ENCODE data around the gene SERPINA4. TPM values are rescaled to one million over a fixed set of nuclear protein-coding genes. Genes with fewer than 3 reads are reported as not detected.
A peak's percentile ranks its signal among the peaks of the same experiment; 100 is the strongest.

SERPINA4 gene
- total and polyA plus RNA-seq, 3 experiments from 2014 or later = not detected

- no peak overlapping the region for H3K27ac ChIP-seq (ENCODE audit: low read depth, low read length)
These were observed 52.7 kb downstream of the SERPINA4 start for GRCh38 chr14:94613720-94614644.

GRCh38 chr14:94614802-94615201 lies 53.6 kb downstream of the SERPINA4 start:
- no peaks in the 10 kb centered on the region for H3K27me3 ChIP-seq (ENCODE audit: insufficient read depth, low read length, poor library complexity, severe bottlenecking)
- no peak overlapping the region for H3K4me3 ChIP-seq (ENCODE audit: low read length)
- no peak for DNase-seq
- no peak overlapping the region for H3K27ac ChIP-seq (ENCODE audit: low read depth, low read length)
- ChIA-PET CTCF (no interaction called here), POLR2A (no interaction called here)
- Mint-ChIP-seq H3K9me3 (peaks cover 7 to 21% (median 10%) of the 10 kb centered on the region in 5 donors), H3K4me3 (no peak overlapping the region), H3K36me3 (no peaks in the 10 kb centered on the region), H3K27ac (no peak overlapping the region), H3K4me1 (no peaks in the 10 kb centered on the region), H3K27me3 (peaks cover 0 to 3% of the 10 kb centered on the region in 2 donors)
- no peaks in the 10 kb centered on the region for H3K36me3 ChIP-seq (ENCODE audit: insufficient read depth, low read length)
- peaks cover 6% of the 10 kb centered on the region for H3K9me3 ChIP-seq (ENCODE audit: low read length)
- H3K4me1 ChIP-seq (ENCODE audit: insufficient read depth, low read length) = no peaks in the 10 kb centered on the region

More at GRCh38 chr14:94613720-94614644, 52.7 kb downstream of the SERPINA4 start:
- Histone ChIP-seq H3K4me1 (ENCODE audit: insufficient read depth, low read length) (no peaks in the 10 kb centered on the region), H3K27me3 (ENCODE audit: insufficient read depth, low read length, poor library complexity, severe bottlenecking) (no peaks in the 10 kb centered on the region), H3K4me3 (ENCODE audit: low read length) (no peak overlapping the region), H3K9me3 (ENCODE audit: low read length) (peaks cover 5% of the 10 kb centered on the region), H3K36me3 (ENCODE audit: insufficient read depth, low read length) (no peaks in the 10 kb centered on the region)
- H3K4me3 Mint-ChIP-seq = peak overlapping the region in 1 of 7 donors; percentile 56
- H3K27me3 Mint-ChIP-seq = peaks cover 0 to 3% of the 10 kb centered on the region in 2 donors
- no peak overlapping the region for H3K27ac Mint-ChIP-seq
- H3K4me1 Mint-ChIP-seq = no peaks in the 10 kb centered on the region
- peaks cover 6 to 19% (median 10%) of the 10 kb centered on the region in 5 donors for H3K9me3 Mint-ChIP-seq
- ChIA-PET CTCF (no interaction called here), POLR2A (no interaction called here)
- DNase-seq = no peak
- no peaks in the 10 kb centered on the region for H3K36me3 Mint-ChIP-seq

- H3K4me1 Mint-ChIP-seq = no peaks in the 10 kb centered on the region
- H3K9me3 Mint-ChIP-seq = peaks cover 7 to 25% (median 10%) of the 10 kb centered on the region in 5 donors
- Histone ChIP-seq H3K27ac (ENCODE audit: low read depth, low read length) (no peak overlapping the region), H3K9me3 (ENCODE audit: low read length) (peaks cover 6% of the 10 kb centered on the region), H3K27me3 (ENCODE audit: insufficient read depth, low read length, poor library complexity, severe bottlenecking) (no peaks in the 10 kb centered on the region), H3K4me3 (ENCODE audit: low read length) (no peak overlapping the region), H3K4me1 (ENCODE audit: insufficient read depth, low read length) (no peaks in the 10 kb centered on the region), H3K36me3 (ENCODE audit: insufficient read depth, low read length) (no peaks in the 10 kb centered on the region)
- ChIA-PET POLR2A (no interaction called here), CTCF (no interaction called here)
- peaks cover 3% of the 10 kb centered on the region in 2 donors for H3K27me3 Mint-ChIP-seq
- H3K36me3 Mint-ChIP-seq = no peaks in the 10 kb centered on the region
- no peak overlapping the region for H3K4me3 Mint-ChIP-seq
- DNase-seq = no peak
- H3K27ac Mint-ChIP-seq = no peak overlapping the region
These were observed 54.0 kb downstream of the SERPINA4 start for GRCh38 chr14:94615254-94615653.

- Histone ChIP-seq H3K9me3 (ENCODE audit: low read length) (peaks cover 6% of the 10 kb centered on the region), H3K4me3 (ENCODE audit: low read length) (no peak overlapping the region), H3K27ac (ENCODE audit: low read depth, low read length) (no peak overlapping the region), H3K4me1 (ENCODE audit: insufficient read depth, low read length) (no peaks in the 10 kb centered on the region), H3K36me3 (ENCODE audit: insufficient read depth, low read length) (no peaks in the 10 kb centered on the region), H3K27me3 (ENCODE audit: insufficient read depth, low read length, poor library complexity, severe bottlenecking) (no peaks in the 10 kb centered on the region)
- Mint-ChIP-seq H3K4me1 (no peaks in the 10 kb centered on the region), H3K27ac (no peak overlapping the region), H3K36me3 (no peaks in the 10 kb centered on the region), H3K4me3 (no peak overlapping the region), H3K27me3 (peaks cover 3 to 5% of the 10 kb centered on the region in 2 donors), H3K9me3 (peaks cover 7 to 26% (median 12%) of the 10 kb centered on the region in 5 donors)
- POLR2A ChIA-PET = no interaction called here
- no peak for DNase-seq
- CTCF ChIA-PET = no interaction called here
These were observed 54.8 kb downstream of the SERPINA4 start for GRCh38 chr14:94615823-94616570.

- Histone ChIP-seq H3K27me3 (ENCODE audit: insufficient read depth, low read length, poor library complexity, severe bottlenecking) (no peaks in the 10 kb centered on the region), H3K9me3 (ENCODE audit: low read length) (peaks cover 6% of the 10 kb centered on the region), H3K36me3 (ENCODE audit: insufficient read depth, low read length) (no peaks in the 10 kb centered on the region), H3K27ac (ENCODE audit: low read depth, low read length) (no peak overlapping the region), H3K4me1 (ENCODE audit: insufficient read depth, low read length) (no peaks in the 10 kb centered on the region), H3K4me3 (ENCODE audit: low read length) (no peak overlapping the region)
- no peaks in the 10 kb centered on the region for H3K4me1 Mint-ChIP-seq
- H3K9me3 Mint-ChIP-seq = peaks cover 7 to 26% (median 12%) of the 10 kb centered on the region in 5 donors
- H3K4me3 Mint-ChIP-seq = no peak overlapping the region
- POLR2A ChIA-PET = no interaction called here
- CTCF ChIA-PET = no interaction called here
- H3K27me3 Mint-ChIP-seq = peaks cover 6 to 9% of the 10 kb centered on the region in 2 donors
- H3K36me3 Mint-ChIP-seq = no peaks in the 10 kb centered on the region
- no peak for DNase-seq
- no peak overlapping the region for H3K27ac Mint-ChIP-seq
These were observed 56.2 kb downstream of the SERPINA4 start for GRCh38 chr14:94617366-94617941.

- Histone ChIP-seq H3K9me3 (ENCODE audit: low read length) (peaks cover 6% of the 10 kb centered on the region), H3K4me1 (ENCODE audit: insufficient read depth, low read length) (no peaks in the 10 kb centered on the region), H3K27me3 (ENCODE audit: insufficient read depth, low read length, poor library complexity, severe bottlenecking) (no peaks in the 10 kb centered on the region), H3K4me3 (ENCODE audit: low read length) (no peak overlapping the region), H3K36me3 (ENCODE audit: insufficient read depth, low read length) (no peaks in the 10 kb centered on the region), H3K27ac (ENCODE audit: low read depth, low read length) (no peak overlapping the region)
- peaks cover 9 to 11% of the 10 kb centered on the region in 2 donors for H3K27me3 Mint-ChIP-seq
- ChIA-PET POLR2A (no interaction called here), CTCF (no interaction called here)
- H3K4me1 Mint-ChIP-seq = no peaks in the 10 kb centered on the region
- no peaks in the 10 kb centered on the region for H3K36me3 Mint-ChIP-seq
- DNase-seq = no peak
- H3K4me3 Mint-ChIP-seq = no peak overlapping the region
- peaks cover 7 to 26% (median 12%) of the 10 kb centered on the region in 5 donors for H3K9me3 Mint-ChIP-seq
- H3K27ac Mint-ChIP-seq = no peak overlapping the region
These were observed 57.0 kb downstream of the SERPINA4 start for GRCh38 chr14:94617988-94618822.

- POLR2A ChIA-PET = no interaction called here
- H3K36me3 ChIP-seq (ENCODE audit: insufficient read depth, low read length) = no peaks in the 10 kb centered on the region
- H3K36me3 Mint-ChIP-seq = no peaks in the 10 kb centered on the region
These were observed 58.1 kb downstream of the SERPINA4 start for GRCh38 chr14:94619297-94619696.

More at GRCh38 chr14:94619297-94619696, 58.1 kb downstream of the SERPINA4 start:
- DNase-seq = no peak
- H3K27ac ChIP-seq (ENCODE audit: low read depth, low read length) = no peak overlapping the region
- H3K4me3 ChIP-seq (ENCODE audit: low read length) = no peak overlapping the region
- H3K9me3 Mint-ChIP-seq = peaks cover 7 to 26% (median 12%) of the 10 kb centered on the region in 5 donors
- H3K4me1 Mint-ChIP-seq = no peaks in the 10 kb centered on the region
- CTCF ChIA-PET = no interaction called here
- peaks cover 6% of the 10 kb centered on the region for H3K9me3 ChIP-seq (ENCODE audit: low read length)
- peaks cover 11 to 13% of the 10 kb centered on the region in 2 donors for H3K27me3 Mint-ChIP-seq
- no peak overlapping the region for H3K27ac Mint-ChIP-seq
- H3K4me3 Mint-ChIP-seq = no peak overlapping the region
- H3K27me3 ChIP-seq (ENCODE audit: insufficient read depth, low read length, poor library complexity, severe bottlenecking) = no peaks in the 10 kb centered on the region
- no peaks in the 10 kb centered on the region for H3K4me1 ChIP-seq (ENCODE audit: insufficient read depth, low read length)
